ENCODE results near the gene SPEF1. TPM values are rescaled to one million over a fixed set of nuclear protein-coding genes. Genes with fewer than 3 reads are reported as not detected.
A peak's percentile ranks its signal among the peaks of the same experiment; 100 is the strongest.

Gene SPEF1
- total and polyA plus RNA-seq, 10 donors, result 0.06 to 0.11 TPM; not detected in 8

GRCh38 chr20:3755269-3755668 is 26.0 kb downstream of the SPEF1 start:
- Histone ChIP-seq H3K36me3 (peaks cover 0 to 93% (median 10%) of the 10 kb centered on the region in 6 donors), H3K9me3 (no peaks in the 10 kb centered on the region), H3K27ac (no peak overlapping the region), H3K4me1 (peaks cover 0 to 62% (median 31%) of the 10 kb centered on the region in 6 donors), H3K4me3 (no peak overlapping the region), H3K27me3 (replicated peaks in 1 of 7) (no peaks in the 10 kb centered on the region)
- no peak for DNase-seq
- intact Hi-C loops (cut with DNase I; ENCODE audit: low total_unique reads), result no loop called here
- 80 to 100% (median 87%) methylated on average over 2 to 7 of the region's 7 CpGs for WGBS, 5 donors
- TF ChIP-seq POLR2A (IDR thresholded peaks at IDR 0.05), result no peak
- peak; percentile 19 to 62 (median 59) for TF ChIP-seq POLR2AphosphoS5 (IDR thresholded peaks at IDR 0.05)

DNA sequence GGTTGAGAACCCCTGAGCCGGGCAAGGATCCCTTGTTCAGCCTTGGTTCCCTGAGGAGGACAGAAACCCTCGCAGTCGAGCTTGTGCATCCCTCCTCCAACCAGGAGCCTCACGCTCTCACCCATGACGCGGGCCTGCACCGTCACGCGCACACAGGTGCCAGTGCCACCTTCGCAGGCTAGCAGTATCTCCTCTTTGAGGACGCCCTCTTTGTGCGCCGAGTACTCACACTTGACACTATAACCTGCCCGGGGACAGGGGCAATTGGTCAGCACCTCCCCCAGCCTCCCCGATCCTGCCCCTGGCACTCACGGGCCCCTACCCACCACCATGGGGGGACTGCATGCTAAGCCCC is 27.0 kb downstream of the SPEF1 start:
- no peaks in the 10 kb centered on the region for H3K9me3 ChIP-seq
- 86 to 92% (median 90%) methylated on average over 14 to 16 of the region's 16 CpGs for WGBS, 5 donors
- intact Hi-C loops (cut with DNase I; ENCODE audit: low total_unique reads), result no loop called here

GRCh38 chr20:3753501-3754275 is 27.6 kb downstream of the SPEF1 start:
- intact Hi-C loops (cut with DNase I; ENCODE audit: low total_unique reads), result no loop called here
- H3K36me3 ChIP-seq, result peaks cover 0 to 93% (median 15%) of the 10 kb centered on the region in 6 donors
- DNase-seq, result no peak

More for the DNA sequence above, 27.0 kb downstream of the SPEF1 start:
- H3K27ac ChIP-seq, result peak overlapping the region in 1 of 8 donors; percentile 16
- no peak overlapping the region for H3K4me3 ChIP-seq
- peaks cover 0 to 6% (median 0%) of the 10 kb centered on the region in 7 donors for H3K27me3 ChIP-seq (replicated peaks in 1 of 7)
- peak in 2 of 3 donors; percentile 28 to 52 for TF ChIP-seq POLR2AphosphoS5 (IDR thresholded peaks at IDR 0.05)
- TF ChIP-seq, protein P1, sequence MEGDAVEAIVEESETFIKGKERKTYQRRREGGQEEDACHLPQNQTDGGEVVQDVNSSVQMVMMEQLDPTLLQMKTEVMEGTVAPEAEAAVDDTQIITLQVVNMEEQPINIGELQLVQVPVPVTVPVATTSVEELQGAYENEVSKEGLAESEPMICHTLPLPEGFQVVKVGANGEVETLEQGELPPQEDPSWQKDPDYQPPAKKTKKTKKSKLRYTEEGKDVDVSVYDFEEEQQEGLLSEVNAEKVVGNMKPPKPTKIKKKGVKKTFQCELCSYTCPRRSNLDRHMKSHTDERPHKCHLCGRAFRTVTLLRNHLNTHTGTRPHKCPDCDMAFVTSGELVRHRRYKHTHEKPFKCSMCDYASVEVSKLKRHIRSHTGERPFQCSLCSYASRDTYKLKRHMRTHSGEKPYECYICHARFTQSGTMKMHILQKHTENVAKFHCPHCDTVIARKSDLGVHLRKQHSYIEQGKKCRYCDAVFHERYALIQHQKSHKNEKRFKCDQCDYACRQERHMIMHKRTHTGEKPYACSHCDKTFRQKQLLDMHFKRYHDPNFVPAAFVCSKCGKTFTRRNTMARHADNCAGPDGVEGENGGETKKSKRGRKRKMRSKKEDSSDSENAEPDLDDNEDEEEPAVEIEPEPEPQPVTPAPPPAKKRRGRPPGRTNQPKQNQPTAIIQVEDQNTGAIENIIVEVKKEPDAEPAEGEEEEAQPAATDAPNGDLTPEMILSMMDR (IDR thresholded peaks at IDR 0.05 in 8 of 11, conservative IDR thresholded peaks at IDR 0.05 in 3 of 11), result no peak
- DNase-seq, result no peak
- H3K4me1 ChIP-seq, result peaks cover 0 to 52% (median 29%) of the 10 kb centered on the region in 6 donors
- peaks cover 0 to 93% (median 15%) of the 10 kb centered on the region in 6 donors for H3K36me3 ChIP-seq

GRCh38 chr20:3753098-3753497 is 28.1 kb downstream of the SPEF1 start:
- H3K9me3 ChIP-seq, result no peaks in the 10 kb centered on the region
- intact Hi-C loops (cut with DNase I; ENCODE audit: low total_unique reads), result no loop called here
- TF ChIP-seq POLR2A (IDR thresholded peaks at IDR 0.05), result no peak
- TF ChIP-seq, protein P1 (IDR thresholded peaks at IDR 0.05 in 8 of 11, conservative IDR thresholded peaks at IDR 0.05 in 3 of 11), result peak; percentile 35 to 87 (median 75)
- peak in 1 of 3 donors; percentile 29 for TF ChIP-seq POLR2AphosphoS5 (IDR thresholded peaks at IDR 0.05)
- peaks cover 0 to 41% (median 29%) of the 10 kb centered on the region in 6 donors for H3K4me1 ChIP-seq
- peaks cover 0 to 93% (median 13%) of the 10 kb centered on the region in 6 donors for H3K36me3 ChIP-seq
- no peak overlapping the region for H3K4me3 ChIP-seq
- H3K27me3 ChIP-seq (replicated peaks in 1 of 7), result peaks cover 0 to 6% (median 0%) of the 10 kb centered on the region in 7 donors
- DNase-seq, result no peak
- peak overlapping the region in 2 of 8 donors; percentile 33 to 36 for H3K27ac ChIP-seq
- WGBS, 5 donors, result 47 to 60% (median 56%) methylated on average over 4 of the region's 4 CpGs

More at GRCh38 chr20:3753501-3754275, 27.6 kb downstream of the SPEF1 start:
- TF ChIP-seq, protein P1 (IDR thresholded peaks at IDR 0.05 in 8 of 11, conservative IDR thresholded peaks at IDR 0.05 in 3 of 11), result no peak
- TF ChIP-seq POLR2AphosphoS5 (IDR thresholded peaks at IDR 0.05), result peak; percentile 10 to 45 (median 41)
- H3K4me3 ChIP-seq, result no peak overlapping the region
- no peaks in the 10 kb centered on the region for H3K9me3 ChIP-seq
- 70 to 86% (median 82%) methylated on average over 14 to 26 of the region's 26 CpGs for WGBS, 5 donors
- peak overlapping the region in 2 of 8 donors; percentile 33 to 36 for H3K27ac ChIP-seq
- H3K4me1 ChIP-seq, result peaks cover 0 to 46% (median 29%) of the 10 kb centered on the region in 6 donors
- H3K27me3 ChIP-seq (replicated peaks in 1 of 7), result peaks cover 0 to 6% (median 0%) of the 10 kb centered on the region in 7 donors
